OCI-LY7 (cell line): ENCODE results near the gene DIP2C. TPM values are rescaled to one million over a fixed set of nuclear protein-coding genes. Genes with fewer than 3 reads are reported as not detected.

Experiments used
- BruUV-seq: library from RNA; stranded (reverse); fragments of 400-500 nt; replicated peaks from 2 replicates; lab custom pipeline; 2021; lab: Mats Ljungman, UMichigan
- CTCF ChIA-PET: fragments of 300-600 bp; sonication (Branson Sonifier 250); formaldehyde crosslinking; loops from one replicate; lab custom pipeline; 2022; ENCODE audit warnings: antibody characterized with exemption; ENCODE audit not compliant: unreplicated experiment; lab: Charles Lee
- POLR2A ChIA-PET: fragments of 300-600 bp; sonication (Branson Sonifier 250); formaldehyde crosslinking; loops from one replicate; lab custom pipeline; 2022; ENCODE audit warnings: antibody characterized with exemption; lab: Charles Lee
- DNase-seq: peaks from one replicate; pipeline ENCODE4 v3.0.0-alpha.2; 2015; ENCODE audit warnings: low spot score
- H2AFZ ChIP-seq: fragments of 200-600 bp; sonication (generic), shearing (Covaris generic); 2 replicates; pipeline ENCODE4 v1.6.1; 2014; ENCODE audit warnings: mild to moderate bottlenecking, antibody characterized with exemption, low read length, moderate library complexity
- H3K27ac ChIP-seq: fragments of 200-600 bp; sonication (generic); 2 replicates; pipeline ENCODE4 v1.5.1; 2014; ENCODE audit warnings: mixed run types, low read depth, mild to moderate bottlenecking, moderate library complexity, low read length, inconsistent platforms; ENCODE audit not compliant: poor library complexity, severe bottlenecking
- H3K36me3 ChIP-seq: fragments of 200-600 bp; sonication (generic); 2 replicates; pipeline ENCODE4 v1.6.1; 2014; ENCODE audit warnings: mild to moderate bottlenecking, antibody characterized with exemption, low read length, moderate library complexity, mixed read lengths; ENCODE audit not compliant: insufficient read depth
- H3K4me1 ChIP-seq: fragments of 200-600 bp; sonication (generic); 2 replicates; pipeline ENCODE4 v1.5.1; 2014; ENCODE audit warnings: mild to moderate bottlenecking, low read length; ENCODE audit not compliant: insufficient read depth, poor library complexity, severe bottlenecking
- H3K4me2 ChIP-seq: fragments of 200-600 bp; sonication (generic); 2 replicates; pipeline ENCODE4 v1.6.1; 2014; ENCODE audit warnings: mild to moderate bottlenecking, low read length
- H3K4me3 ChIP-seq: fragments of 200-600 bp; sonication (generic); 2 replicates; pipeline ENCODE4 v1.5.1; 2014; ENCODE audit warnings: mild to moderate bottlenecking, low read depth, low read length; ENCODE audit not compliant: poor library complexity, severe bottlenecking
- H3K79me2 ChIP-seq: fragments of 200-600 bp; sonication (generic); 2 replicates; pipeline ENCODE4 v1.6.1; 2016; ENCODE audit warnings: low read depth, mild to moderate bottlenecking, low read length, moderate library complexity, mixed read lengths; ENCODE audit not compliant: insufficient read depth
- H3K9me2 ChIP-seq: fragments of 200-600 bp; sonication (generic); 2 replicates; pipeline ENCODE4 v1.6.1; 2016; ENCODE audit warnings: mild to moderate bottlenecking, low read length, mixed read lengths; ENCODE audit not compliant: insufficient read depth
- H3K9me3 ChIP-seq: fragments of 200-600 bp; sonication (generic); 2 replicates; pipeline ENCODE4 v1.6.1; 2014; ENCODE audit warnings: mild to moderate bottlenecking, mixed run types, low read length, mixed read lengths
- H4K20me1 ChIP-seq: fragments of 200-600 bp; sonication (generic); 2 replicates; pipeline ENCODE4 v1.6.1; 2014; ENCODE audit warnings: mild to moderate bottlenecking, antibody characterized with exemption, low read length, moderate library complexity, mixed read lengths; ENCODE audit not compliant: insufficient read depth
- EZH2phosphoT487 ChIP-seq: fragments of 200-600 bp; sonication (generic); IDR thresholded peaks from 2 replicates; pipeline ENCODE4 v1.6.1; 2018; ENCODE audit warnings: low read depth, borderline replicate concordance, mild to moderate bottlenecking, mixed run types, antibody characterized with exemption, low read length, moderate library complexity, mixed read lengths
- intact Hi-C: fragments of 100-400 bp; cut with micrococcal nuclease; formaldehyde crosslinking; loops from one replicate; pipeline ENCODE4 v1.10.0; 2022; ENCODE audit not compliant: unreplicated experiment
- total RNA-seq, 2 experiments: library from RNA; depleted of rRNA in 1 of 2; stranded (reverse); fragments of >200 nt in 1 of 2; shearing (Covaris generic) in 1 of 2; gene quantifications; 2 replicates each; pipeline ENCODE4 v1.2.3, GENCODE V29; 2014 to 2022
- TF ChIP-seq, protein P1 (sequence below): fragments of 200-600 bp; sonication (generic); conservative IDR thresholded peaks from 2 replicates; pipeline ENCODE4 v1.5.1; 2014; ENCODE audit warnings: mild to moderate bottlenecking, antibody characterized with exemption, low read length, moderate library complexity, mixed read lengths

DIP2C gene
- total RNA-seq, 2 experiments from 2014 or later: 10.9 to 29.5 TPM

DNA sequence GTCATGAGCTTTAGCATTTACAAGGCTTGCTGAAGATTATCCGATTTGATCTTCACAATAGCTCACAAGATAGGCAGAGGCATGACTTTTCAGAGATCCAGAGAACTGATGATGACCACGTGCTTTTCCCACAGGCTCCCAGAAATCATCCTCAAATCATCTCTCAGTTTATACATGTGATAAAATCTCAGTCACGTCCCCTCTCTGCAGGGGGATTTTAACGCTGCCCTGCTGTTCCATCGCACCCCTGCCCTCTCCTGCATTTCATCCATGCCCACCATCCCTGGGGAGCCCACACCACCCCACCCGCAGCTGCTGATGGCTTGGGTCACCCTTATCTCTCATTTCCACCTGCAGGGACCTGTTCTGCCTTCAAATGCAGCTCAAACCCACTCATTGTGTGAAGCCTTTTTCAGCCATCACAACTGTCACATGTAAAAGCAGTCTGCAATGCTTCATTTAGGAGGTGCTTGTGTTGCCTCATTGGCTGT is 141.8 kb downstream of the DIP2C start:
- peak overlapping the region; percentile 1; the same call in 1 of the 2 replicates for H3K4me2 ChIP-seq
- TF ChIP-seq, protein P1, sequence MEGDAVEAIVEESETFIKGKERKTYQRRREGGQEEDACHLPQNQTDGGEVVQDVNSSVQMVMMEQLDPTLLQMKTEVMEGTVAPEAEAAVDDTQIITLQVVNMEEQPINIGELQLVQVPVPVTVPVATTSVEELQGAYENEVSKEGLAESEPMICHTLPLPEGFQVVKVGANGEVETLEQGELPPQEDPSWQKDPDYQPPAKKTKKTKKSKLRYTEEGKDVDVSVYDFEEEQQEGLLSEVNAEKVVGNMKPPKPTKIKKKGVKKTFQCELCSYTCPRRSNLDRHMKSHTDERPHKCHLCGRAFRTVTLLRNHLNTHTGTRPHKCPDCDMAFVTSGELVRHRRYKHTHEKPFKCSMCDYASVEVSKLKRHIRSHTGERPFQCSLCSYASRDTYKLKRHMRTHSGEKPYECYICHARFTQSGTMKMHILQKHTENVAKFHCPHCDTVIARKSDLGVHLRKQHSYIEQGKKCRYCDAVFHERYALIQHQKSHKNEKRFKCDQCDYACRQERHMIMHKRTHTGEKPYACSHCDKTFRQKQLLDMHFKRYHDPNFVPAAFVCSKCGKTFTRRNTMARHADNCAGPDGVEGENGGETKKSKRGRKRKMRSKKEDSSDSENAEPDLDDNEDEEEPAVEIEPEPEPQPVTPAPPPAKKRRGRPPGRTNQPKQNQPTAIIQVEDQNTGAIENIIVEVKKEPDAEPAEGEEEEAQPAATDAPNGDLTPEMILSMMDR: no peak
- no peak for TF ChIP-seq EZH2phosphoT487
- H3K9me2 ChIP-seq: no peaks in the 10 kb centered on the region
- no peak overlapping the region for H3K4me3 ChIP-seq
- no peak overlapping the region for H3K27ac ChIP-seq
- H3K9me3 ChIP-seq: no peaks in the 10 kb centered on the region
- no peaks in the 10 kb centered on the region for H3K79me2 ChIP-seq
- H2AFZ ChIP-seq: no peak overlapping the region
- peaks cover 37% of the 10 kb centered on the region for H3K4me1 ChIP-seq
- no peaks in the 10 kb centered on the region for H3K36me3 ChIP-seq
- ChIA-PET CTCF (interaction anchor here (0.6 kb wide), 1 partner anchor 36 kb away, joined by 7 read pairs; no protein-coding TSS in a partner anchor), POLR2A (interaction anchor here (0.8 to 0.9 kb wide), 2 partner anchors 12 to 35 kb away, joined by 4 to 5 read pairs; no protein-coding TSS in a partner anchor)
- intact Hi-C loops: no loop called here
- H4K20me1 ChIP-seq: no peaks in the 10 kb centered on the region
- BruUV-seq: no TSS peak
- no peak for DNase-seq

DNA sequence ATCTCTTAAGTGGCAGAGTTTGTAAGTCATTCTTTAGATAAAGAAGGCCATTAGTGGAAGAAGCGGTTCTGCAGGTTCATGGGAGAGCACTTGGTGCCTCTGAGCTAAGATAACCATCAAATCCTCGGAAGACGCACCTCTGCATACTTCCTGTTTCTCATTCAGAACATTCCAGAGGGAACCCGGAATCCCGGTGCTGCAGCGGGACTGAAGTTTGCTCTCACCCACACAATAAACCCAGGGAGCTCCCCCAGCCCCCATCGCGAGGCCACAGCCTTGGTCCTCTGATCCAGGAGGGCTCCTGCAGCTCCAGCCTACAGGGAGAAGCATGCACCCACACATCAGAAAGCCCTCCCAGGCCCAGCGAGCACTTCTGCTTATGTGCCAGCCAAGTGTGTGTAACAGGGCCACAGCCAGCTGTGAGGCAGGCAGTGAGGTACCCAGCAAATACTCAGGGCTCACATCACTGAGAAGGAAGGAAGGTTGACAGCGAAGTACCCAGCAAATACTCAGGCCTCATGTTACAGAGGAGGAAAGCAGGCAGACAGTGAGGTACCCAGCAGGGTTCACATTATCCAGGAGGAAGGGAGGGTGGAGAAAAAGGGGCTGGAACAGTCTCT is 142.4 kb downstream of the DIP2C start:
- ChIA-PET POLR2A (interaction anchor here (0.8 to 0.9 kb wide), 2 partner anchors 12 to 34 kb away, joined by 4 to 5 read pairs; no protein-coding TSS in a partner anchor), CTCF (interaction anchor here (0.7 kb wide), 1 partner anchor 18 kb away, joined by 5 read pairs; no protein-coding TSS in a partner anchor)
- no peak overlapping the region for H2AFZ ChIP-seq
- peak; percentile 34 for DNase-seq
- H3K79me2 ChIP-seq: no peaks in the 10 kb centered on the region
- peak overlapping the region; percentile 21; the same call in 1 of the 2 replicates for H3K4me2 ChIP-seq
- no peak overlapping the region for H3K27ac ChIP-seq
- H3K36me3 ChIP-seq: no peaks in the 10 kb centered on the region
- no peak overlapping the region for H3K4me3 ChIP-seq
- BruUV-seq: no TSS peak
- no peaks in the 10 kb centered on the region for H3K9me3 ChIP-seq
- no peaks in the 10 kb centered on the region for H4K20me1 ChIP-seq
- TF ChIP-seq EZH2phosphoT487: no peak
- TF ChIP-seq, protein P1: no peak
- peaks cover 43% of the 10 kb centered on the region for H3K4me1 ChIP-seq
- no peaks in the 10 kb centered on the region for H3K9me2 ChIP-seq
- intact Hi-C loops: no loop called here

DNA sequence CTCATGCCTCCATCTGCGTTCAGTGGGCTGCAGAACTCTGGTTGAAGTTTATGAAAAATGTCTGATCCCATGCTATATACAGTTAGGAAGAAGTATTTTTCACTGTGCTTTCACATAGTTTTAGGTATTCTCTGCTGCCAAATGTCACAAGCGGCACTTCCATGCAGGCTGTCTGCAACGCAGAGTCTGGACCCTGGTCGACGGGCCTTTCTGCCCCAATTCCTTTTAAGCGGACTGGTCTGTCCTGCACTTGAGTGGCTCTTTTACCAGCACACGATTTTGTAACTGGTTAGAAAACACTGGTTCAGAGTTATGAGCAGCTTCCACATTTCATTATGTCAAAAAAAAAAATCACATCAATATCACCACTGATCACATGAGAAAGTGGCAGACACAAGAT is 143.0 kb downstream of the DIP2C start:
- POLR2A ChIA-PET: interaction anchor here (0.9 kb wide), 1 partner anchor 33 kb away, joined by 4 read pairs; no protein-coding TSS in a partner anchor
- no TSS peak for BruUV-seq
- TF ChIP-seq EZH2phosphoT487: no peak
- TF ChIP-seq, protein P1: no peak

More for the DNA sequence above, 143.0 kb downstream of the DIP2C start:
- Histone ChIP-seq H3K4me1 (peaks cover 49% of the 10 kb centered on the region), H3K9me2 (no peaks in the 10 kb centered on the region), H3K79me2 (no peaks in the 10 kb centered on the region), H3K4me3 (no peak overlapping the region), H4K20me1 (no peaks in the 10 kb centered on the region), H3K27ac (no peak overlapping the region), H3K36me3 (no peaks in the 10 kb centered on the region), H3K4me2 (no peak overlapping the region), H2AFZ (no peak overlapping the region), H3K9me3 (no peaks in the 10 kb centered on the region)
- CTCF ChIA-PET: interaction anchor here (0.7 kb wide), 1 partner anchor 18 kb away, joined by 5 read pairs; no protein-coding TSS in a partner anchor
- DNase-seq: no peak
- intact Hi-C loops: no loop called here
